ENCODE measurements around the gene TMEM109. TPM values are rescaled to one million over a fixed set of nuclear protein-coding genes. Genes with fewer than 3 reads are reported as not detected.

Gene TMEM109
- total and polyA plus RNA-seq, 2 experiments from 2014 or later: 17.4 to 17.7 TPM

GRCh38 chr11:60878245-60879101, 35.5 kb upstream of the TMEM109 start (continued):
- no peak for TF ChIP-seq EZH2 (IDR thresholded peaks at IDR 0.05; ENCODE audit: low read depth, unreplicated experiment)
- no peak for TF ChIP-seq EZH2phosphoT487 (IDR thresholded peaks at IDR 0.05; ENCODE audit: unreplicated experiment)
- TF ChIP-seq CTCF (conservative IDR thresholded peaks at IDR 0.05; ENCODE audit: low read depth in 2 of 2): no peak
- TF ChIP-seq JUNB (IDR thresholded peaks at IDR 0.05; ENCODE audit: unreplicated experiment): no peak
- TF ChIP-seq ZNF114 (CRISPR knock-in tag; IDR thresholded peaks at IDR 0.05): no peak
- TF ChIP-seq ETS1 (IDR thresholded peaks at IDR 0.05): no peak
- TF ChIP-seq STAT1 (IDR thresholded peaks at IDR 0.05; ENCODE audit: unreplicated experiment): no peak

DNA sequence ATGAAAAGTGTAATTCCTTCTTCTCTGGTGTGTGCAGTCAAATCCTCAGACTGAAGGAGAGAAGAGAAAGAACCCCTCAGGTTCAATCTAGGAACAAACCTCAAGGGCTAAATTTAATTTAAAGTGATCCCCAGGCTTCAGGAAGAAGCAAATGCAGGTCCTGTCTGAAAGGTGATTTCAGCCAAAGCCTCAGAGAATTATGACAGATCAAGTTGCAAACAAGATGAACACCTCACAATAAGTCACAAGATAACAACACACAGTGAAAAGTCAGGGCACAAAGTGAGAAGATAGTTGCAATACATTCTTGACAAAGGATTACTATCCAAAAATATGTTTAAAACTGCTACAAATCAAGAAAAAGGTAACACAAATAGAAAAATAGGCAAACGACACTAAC, 34.9 kb upstream of the TMEM109 start:
- H3K79me2 ChIP-seq (replicated peaks; ENCODE audit: insufficient read depth): no peaks in the 10 kb centered on the region
- ATAC-seq: no peak
- Mint-ChIP-seq H3K27ac (no peak overlapping the region), H3K4me1 (no peaks in the 10 kb centered on the region), H3K36me3 (ENCODE audit: low read depth) (no peaks in the 10 kb centered on the region; the same call in 2 of the 3 replicates), H3K4me3 (no peak overlapping the region), H3K9me3 (no peaks in the 10 kb centered on the region), H3K27me3 (ENCODE audit: insufficient read depth, low read depth, poor library complexity) (no peaks in the 10 kb centered on the region)
- H2AFZ ChIP-seq: no peak overlapping the region
- H3K27me3 ChIP-seq (ENCODE audit: insufficient read depth): no peaks in the 10 kb centered on the region
- no peaks in the 10 kb centered on the region for H3F3A ChIP-seq (replicated peaks; ENCODE audit: low read depth)
- no peak overlapping the region for H3K27ac ChIP-seq (ENCODE audit: low read depth)
- no peak overlapping the region for H3K4me3 ChIP-seq
- no peaks in the 10 kb centered on the region; the same call in 1 of the 2 replicates for H4K20me1 ChIP-seq (replicated peaks; ENCODE audit: insufficient read depth)
- no peaks in the 10 kb centered on the region for H3K9me2 ChIP-seq (ENCODE audit: insufficient read depth)
- no peaks in the 10 kb centered on the region for H3K36me3 ChIP-seq (ENCODE audit: insufficient read depth)
- no peak for DNase-seq (ENCODE audit: low spot score)
- H3K4me2 ChIP-seq: no peak overlapping the region
- H3K4me1 ChIP-seq (ENCODE audit: insufficient read depth): no peaks in the 10 kb centered on the region
- TF ChIP-seq CREB1 (CRISPR knock-in tag; IDR thresholded peaks at IDR 0.05; ENCODE audit: low read depth) (no peak), ZNF462 (CRISPR knock-in tag; IDR thresholded peaks at IDR 0.05) (no peak), CTCF (conservative IDR thresholded peaks at IDR 0.05; ENCODE audit: low read depth in 2 of 2) (no peak), ZNF331 (CRISPR knock-in tag; IDR thresholded peaks at IDR 0.05; ENCODE audit: low read depth) (no peak)

Measured in GM23338 (cell line).